WTC11 (cell line): ENCODE data around the gene TH.

Experiments used
- AR ChIP-seq: fragments of 250-450 bp; sonication (Bioruptor Pico); IDR thresholded peaks from 2 replicates; pipeline ENCODE4 v1.9.0; 2021; ENCODE audit warnings: mild to moderate bottlenecking
- ATF3 ChIP-seq: sonication (generic); formaldehyde crosslinking; conservative IDR thresholded peaks from 2 replicates; pipeline ENCODE4 v1.8.1; 2022; ENCODE audit warnings: mild to moderate bottlenecking, missing genetic modification reagents
- CBFB ChIP-seq: sonication (generic); formaldehyde crosslinking; IDR thresholded peaks from 2 replicates; pipeline ENCODE4 v1.8.1; 2022; ENCODE audit warnings: mild to moderate bottlenecking, low read depth, missing genetic modification reagents
- CTCF ChIP-seq: fragments of 200-600 bp; IDR thresholded peaks from 2 replicates; pipeline ENCODE4 v1.8.0; 2022; ENCODE audit warnings: antibody characterized with exemption
- E2F1 ChIP-seq: sonication (generic); formaldehyde crosslinking; IDR thresholded peaks from 2 replicates; pipeline ENCODE4 v1.8.0; 2022; ENCODE audit warnings: mild to moderate bottlenecking, missing genetic modification reagents
- ESRRA ChIP-seq: sonication (generic); formaldehyde crosslinking; IDR thresholded peaks from 2 replicates; pipeline ENCODE4 v1.8.1; 2022; ENCODE audit warnings: mild to moderate bottlenecking, missing genetic modification reagents, borderline replicate concordance
- FOXK1 ChIP-seq: sonication (generic); formaldehyde crosslinking; IDR thresholded peaks from 2 replicates; pipeline ENCODE4 v1.8.0; 2022; ENCODE audit warnings: mild to moderate bottlenecking, moderate library complexity, missing genetic modification reagents
- NFYB ChIP-seq: sonication (generic); formaldehyde crosslinking; conservative IDR thresholded peaks from 2 replicates; pipeline ENCODE4 v1.8.0; 2022; ENCODE audit warnings: low read depth, missing genetic modification reagents
- SMAD3 ChIP-seq: sonication (generic); formaldehyde crosslinking; IDR thresholded peaks from 2 replicates; pipeline ENCODE4 v1.8.0; 2022; ENCODE audit warnings: missing genetic modification reagents, mild to moderate bottlenecking, borderline replicate concordance
- SP1 ChIP-seq: sonication (generic); formaldehyde crosslinking; conservative IDR thresholded peaks from 2 replicates; pipeline ENCODE4 v1.8.1; 2022; ENCODE audit warnings: missing genetic modification reagents
- ZBTB21 ChIP-seq: sonication (generic); formaldehyde crosslinking; IDR thresholded peaks from 2 replicates; pipeline ENCODE4 v1.8.1; 2023; ENCODE audit warnings: mild to moderate bottlenecking, missing genetic modification reagents, borderline replicate concordance
- ZNF396 ChIP-seq: fragments of 250-450 bp; sonication (Bioruptor Pico); IDR thresholded peaks from 2 replicates; pipeline ENCODE4 v1.8.0; 2021; ENCODE audit warnings: mild to moderate bottlenecking, moderate library complexity, borderline replicate concordance
- ZSCAN18 ChIP-seq: fragments of 250-450 bp; sonication (Bioruptor Pico); IDR thresholded peaks from 2 replicates; pipeline ENCODE4 v2.1.2; 2022; ENCODE audit warnings: mild to moderate bottlenecking, moderate library complexity

GRCh38 chr11:2126520-2127085 lies 45.0 kb downstream of the TH start:
- TF ChIP-seq CTCF (no peak), SP1 (no peak), AR (no peak), E2F1 (no peak), ESRRA (CRISPR knock-in tag) (no peak), CBFB (CRISPR knock-in tag) (no peak), ZBTB21 (no peak), NFYB (CRISPR knock-in tag) (no peak), FOXK1 (no peak), ZSCAN18 (CRISPR knock-in tag) (no peak), ATF3 (CRISPR knock-in tag) (no peak), SMAD3 (no peak), ZNF396 (CRISPR knock-in tag) (no peak)
